Stomach (tissue), 4 donors: ENCODE results near the gene WFIKKN1.

Source experiments
- POLR2A ChIP-seq, 4 donors: fragments of 450-650 bp; IDR thresholded peaks; one replicate each; pipeline ENCODE4 v1.6.1; 2016; ENCODE audit warnings: antibody characterized with exemption in 4 of 4, control low read depth in 2 of 4, mild to moderate bottlenecking in 1 of 4, moderate library complexity in 1 of 4
- POLR2AphosphoS5 ChIP-seq, 3 donors: sonication (generic); formaldehyde crosslinking; IDR thresholded peaks; one replicate each; pipeline ENCODE4 v1.6.1; 2016; ENCODE audit warnings: antibody characterized with exemption in 3 of 3
- TF ChIP-seq, protein P1 (sequence below), 7 experiments: fragments of 450-650 bp in 4 of 7; fragments of 200-600 bp in 3 of 7; sonication (generic) in 3 of 7; IDR thresholded peaks; one replicate each; pipeline ENCODE4 v1.5.1; 2016 to 2019; ENCODE audit warnings: antibody characterized with exemption in 7 of 7, control low read depth in 2 of 7, mild to moderate bottlenecking in 1 of 7

DNA sequence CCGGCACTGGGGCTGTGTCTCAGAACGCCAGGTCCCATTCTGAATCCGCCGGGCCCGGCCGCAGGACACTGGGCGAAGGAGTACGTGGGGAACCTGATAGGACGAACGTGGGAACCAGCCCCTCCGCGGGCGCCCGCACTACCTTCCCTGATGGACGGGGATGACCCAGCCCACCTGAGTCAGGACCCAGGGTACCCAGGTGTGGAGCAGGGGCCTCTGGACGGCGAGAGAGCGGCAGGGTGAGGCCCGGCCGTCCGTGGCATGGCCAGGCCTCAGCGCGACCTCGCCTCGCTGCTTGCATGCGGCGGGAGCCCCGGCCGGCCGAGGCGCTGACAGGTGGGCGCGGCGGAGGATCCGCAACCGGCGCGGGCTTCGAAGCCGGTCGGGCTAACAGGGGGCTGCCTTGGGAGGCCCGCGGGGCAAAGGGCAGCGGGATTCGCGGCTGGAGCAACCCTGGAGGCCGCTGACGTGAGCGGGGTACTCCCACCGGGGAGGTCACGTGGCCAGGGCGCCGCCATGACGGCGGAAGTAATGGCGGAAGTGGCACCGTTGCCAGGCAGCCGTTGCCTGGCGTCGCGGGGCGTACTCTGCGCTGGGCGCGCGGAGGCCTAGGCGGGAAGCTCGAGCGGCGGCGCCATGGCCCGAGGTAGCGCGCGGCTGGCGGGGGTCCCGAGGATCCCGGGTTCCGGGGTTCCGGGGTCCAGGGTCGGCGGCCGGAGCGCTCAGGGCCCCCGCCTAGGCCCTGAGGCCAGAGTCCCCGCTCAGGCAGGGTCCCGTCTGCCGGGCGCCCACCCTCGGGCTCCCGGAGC is 18.2 kb downstream of the WFIKKN1 start, which contains the start of gene WDR90:
- TF ChIP-seq, protein P1, sequence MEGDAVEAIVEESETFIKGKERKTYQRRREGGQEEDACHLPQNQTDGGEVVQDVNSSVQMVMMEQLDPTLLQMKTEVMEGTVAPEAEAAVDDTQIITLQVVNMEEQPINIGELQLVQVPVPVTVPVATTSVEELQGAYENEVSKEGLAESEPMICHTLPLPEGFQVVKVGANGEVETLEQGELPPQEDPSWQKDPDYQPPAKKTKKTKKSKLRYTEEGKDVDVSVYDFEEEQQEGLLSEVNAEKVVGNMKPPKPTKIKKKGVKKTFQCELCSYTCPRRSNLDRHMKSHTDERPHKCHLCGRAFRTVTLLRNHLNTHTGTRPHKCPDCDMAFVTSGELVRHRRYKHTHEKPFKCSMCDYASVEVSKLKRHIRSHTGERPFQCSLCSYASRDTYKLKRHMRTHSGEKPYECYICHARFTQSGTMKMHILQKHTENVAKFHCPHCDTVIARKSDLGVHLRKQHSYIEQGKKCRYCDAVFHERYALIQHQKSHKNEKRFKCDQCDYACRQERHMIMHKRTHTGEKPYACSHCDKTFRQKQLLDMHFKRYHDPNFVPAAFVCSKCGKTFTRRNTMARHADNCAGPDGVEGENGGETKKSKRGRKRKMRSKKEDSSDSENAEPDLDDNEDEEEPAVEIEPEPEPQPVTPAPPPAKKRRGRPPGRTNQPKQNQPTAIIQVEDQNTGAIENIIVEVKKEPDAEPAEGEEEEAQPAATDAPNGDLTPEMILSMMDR (IDR thresholded peaks at IDR 0.05), result no peak
- peak in 2 of 3 donors; percentile 73 to 93 for TF ChIP-seq POLR2AphosphoS5 (IDR thresholded peaks at IDR 0.05)
- no peak for TF ChIP-seq POLR2A (IDR thresholded peaks at IDR 0.05)
